HEK293 (cell line): Measurements from ENCODE around the gene CSRP1.
A peak's percentile ranks its signal among the peaks of the same experiment; 100 is the strongest.

ENCODE experiments used
- AEBP2 ChIP-seq: fragments of 450-650 bp; formaldehyde crosslinking; IDR thresholded peaks from 2 replicates; pipeline ENCODE4 v1.5.1; 2016; ENCODE audit warnings: missing biosample characterization, missing genetic modification characterization, borderline replicate concordance
- CTCF ChIP-seq: fragments of 450-650 bp; formaldehyde crosslinking; IDR thresholded peaks from 2 replicates; pipeline ENCODE4 v1.5.1; 2016; ENCODE audit warnings: missing biosample characterization, missing genetic modification characterization
- FEZF1 ChIP-seq: fragments of 450-650 bp; formaldehyde crosslinking; IDR thresholded peaks from 2 replicates; pipeline ENCODE4 v1.5.1; 2016; ENCODE audit warnings: missing biosample characterization, missing genetic modification characterization
- GLIS1 ChIP-seq: fragments of 450-650 bp; formaldehyde crosslinking; IDR thresholded peaks from 2 replicates; pipeline ENCODE4 v1.5.1; 2016; ENCODE audit warnings: missing biosample characterization, missing genetic modification characterization
- HIC1 ChIP-seq: fragments of 450-650 bp; formaldehyde crosslinking; IDR thresholded peaks from 2 replicates; pipeline ENCODE4 v1.5.1; 2016; ENCODE audit warnings: missing biosample characterization, missing genetic modification characterization
- KLF9 ChIP-seq: fragments of 450-650 bp; formaldehyde crosslinking; IDR thresholded peaks from 2 replicates; pipeline ENCODE4 v1.5.1; 2016; ENCODE audit warnings: missing biosample characterization, missing genetic modification characterization, low read depth
- SCRT1 ChIP-seq: fragments of 450-650 bp; formaldehyde crosslinking; IDR thresholded peaks from 2 replicates; pipeline ENCODE4 v1.5.1; 2016; ENCODE audit warnings: missing biosample characterization, missing genetic modification characterization, borderline replicate concordance
- SETDB1 ChIP-seq: IDR thresholded peaks from one replicate; pipeline ENCODE4 v1.6.1; 2017; ENCODE audit warnings: mild to moderate bottlenecking, low read length, moderate library complexity, mixed read lengths; ENCODE audit not compliant: insufficient read length
- ZBTB44 ChIP-seq: fragments of 450-650 bp; IDR thresholded peaks from 2 replicates; pipeline ENCODE4 v1.5.1; 2018; ENCODE audit warnings: missing biosample characterization, mild to moderate bottlenecking, missing genetic modification characterization
- ZBTB7A ChIP-seq: fragments of 450-650 bp; formaldehyde crosslinking; IDR thresholded peaks from 2 replicates; pipeline ENCODE4 v1.5.1; 2016; ENCODE audit warnings: low read depth, missing biosample characterization, missing genetic modification characterization
- ZNF16 ChIP-seq: fragments of 450-650 bp; formaldehyde crosslinking; IDR thresholded peaks from 2 replicates; pipeline ENCODE4 v1.5.1; 2016; ENCODE audit warnings: low read depth, missing biosample characterization, missing genetic modification characterization
- ZNF202 ChIP-seq: fragments of 450-650 bp; formaldehyde crosslinking; IDR thresholded peaks from 2 replicates; pipeline ENCODE4 v1.5.1; 2016; ENCODE audit warnings: missing biosample characterization, missing genetic modification characterization, borderline replicate concordance
- ZNF223 ChIP-seq: fragments of 450-650 bp; formaldehyde crosslinking; IDR thresholded peaks from 2 replicates; pipeline ENCODE4 v1.5.1; 2016; ENCODE audit warnings: missing biosample characterization, missing genetic modification characterization
- ZNF391 ChIP-seq: fragments of 450-650 bp; formaldehyde crosslinking; IDR thresholded peaks from 2 replicates; pipeline ENCODE4 v1.5.1; 2016; ENCODE audit warnings: low read depth, missing biosample characterization, missing genetic modification characterization, borderline replicate concordance
- ZNF404 ChIP-seq: fragments of 450-650 bp; formaldehyde crosslinking; IDR thresholded peaks from 2 replicates; pipeline ENCODE4 v1.5.1; 2017; ENCODE audit warnings: missing biosample characterization, missing genetic modification characterization
- ZNF433 ChIP-seq: fragments of 450-650 bp; formaldehyde crosslinking; IDR thresholded peaks from 2 replicates; pipeline ENCODE4 v1.5.1; 2016; ENCODE audit warnings: missing biosample characterization, missing genetic modification characterization, low read depth
- ZNF521 ChIP-seq: fragments of 450-650 bp; formaldehyde crosslinking; IDR thresholded peaks from 2 replicates; pipeline ENCODE4 v1.5.1; 2017; ENCODE audit warnings: missing biosample characterization, mild to moderate bottlenecking, missing genetic modification characterization
- ZNF560 ChIP-seq: fragments of 450-650 bp; formaldehyde crosslinking; IDR thresholded peaks from 2 replicates; pipeline ENCODE4 v1.5.1; 2017; ENCODE audit warnings: missing biosample characterization, missing genetic modification characterization, borderline replicate concordance
- ZNF561 ChIP-seq: fragments of 450-650 bp; IDR thresholded peaks from 2 replicates; pipeline ENCODE4 v1.5.1; 2018; ENCODE audit warnings: missing biosample characterization, missing genetic modification characterization, borderline replicate concordance
- ZNF585B ChIP-seq: fragments of 450-650 bp; formaldehyde crosslinking; IDR thresholded peaks from 2 replicates; pipeline ENCODE4 v1.5.1; 2016; ENCODE audit warnings: missing biosample characterization, missing genetic modification characterization
- ZNF626 ChIP-seq: fragments of 450-650 bp; sonication (Bioruptor Pico); formaldehyde crosslinking; IDR thresholded peaks from 2 replicates; pipeline ENCODE4 v1.5.1; 2018; ENCODE audit warnings: missing biosample characterization, missing genetic modification characterization, inconsistent platforms
- ZNF660 ChIP-seq: fragments of 450-650 bp; IDR thresholded peaks from 2 replicates; pipeline ENCODE4 v1.5.1; 2018; ENCODE audit warnings: missing biosample characterization, mild to moderate bottlenecking, missing genetic modification characterization
- ZNF677 ChIP-seq: fragments of 450-650 bp; IDR thresholded peaks from 2 replicates; pipeline ENCODE4 v1.5.0; 2018; ENCODE audit warnings: missing biosample characterization, mild to moderate bottlenecking, missing genetic modification characterization, moderate library complexity
- ZNF785 ChIP-seq: fragments of 450-650 bp; formaldehyde crosslinking; IDR thresholded peaks from 2 replicates; pipeline ENCODE4 v1.5.1; 2016; ENCODE audit warnings: missing biosample characterization, missing genetic modification characterization
- ZSCAN30 ChIP-seq: fragments of 450-650 bp; IDR thresholded peaks from 2 replicates; pipeline ENCODE4 v1.5.1; 2018; ENCODE audit warnings: missing biosample characterization, mild to moderate bottlenecking, missing genetic modification characterization, moderate library complexity
- TF ChIP-seq, protein P1 (sequence below): fragments of 450-650 bp; formaldehyde crosslinking; optimal IDR thresholded peaks from 2 replicates; pipeline ENCODE3; 2016; ENCODE audit warnings: missing biosample characterization, mild to moderate bottlenecking, missing genetic modification characterization
- TF ChIP-seq, protein P2 (sequence below): sonication (generic); formaldehyde crosslinking; IDR thresholded peaks from 2 replicates; pipeline ENCODE4 v1.8.1; 2022; ENCODE audit warnings: mild to moderate bottlenecking, moderate library complexity, missing genetic modification reagents
- TF ChIP-seq, protein P3 (sequence below): fragments of 450-650 bp; formaldehyde crosslinking; IDR thresholded peaks from 2 replicates; pipeline ENCODE4 v1.5.1; 2016; ENCODE audit warnings: missing biosample characterization, missing genetic modification characterization

Gene CSRP1

GRCh38 chr1:201539561-201540431 is 32.9 kb upstream of the CSRP1 start (continued):
- TF ChIP-seq, protein P1, sequence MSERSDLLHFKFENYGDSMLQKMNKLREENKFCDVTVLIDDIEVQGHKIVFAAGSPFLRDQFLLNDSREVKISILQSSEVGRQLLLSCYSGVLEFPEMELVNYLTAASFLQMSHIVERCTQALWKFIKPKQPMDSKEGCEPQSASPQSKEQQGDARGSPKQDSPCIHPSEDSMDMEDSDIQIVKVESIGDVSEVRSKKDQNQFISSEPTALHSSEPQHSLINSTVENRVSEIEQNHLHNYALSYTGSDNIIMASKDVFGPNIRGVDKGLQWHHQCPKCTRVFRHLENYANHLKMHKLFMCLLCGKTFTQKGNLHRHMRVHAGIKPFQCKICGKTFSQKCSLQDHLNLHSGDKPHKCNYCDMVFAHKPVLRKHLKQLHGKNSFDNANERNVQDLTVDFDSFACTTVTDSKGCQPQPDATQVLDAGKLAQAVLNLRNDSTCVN (tag by site-specific recombination) = peak; percentile 42
- TF ChIP-seq ZNF16 (tag by site-specific recombination) = no peak
- no peak for TF ChIP-seq ZNF585B
- TF ChIP-seq ZNF785 (tag by site-specific recombination) = no peak
- TF ChIP-seq ZNF521 (tag by site-specific recombination) = no peak
- TF ChIP-seq FEZF1 (tag by site-specific recombination) = 0 out of 2 replicates have a peak, but pooled peaks have one; percentile 3
- TF ChIP-seq GLIS1 (tag by site-specific recombination) = peak; percentile 93
- no peak for TF ChIP-seq ZNF660 (tag by site-specific recombination)
- TF ChIP-seq SCRT1 (tag by site-specific recombination) = no peak
- no peak for TF ChIP-seq ZNF677 (tag by site-specific recombination)
- TF ChIP-seq ZBTB44 (tag by site-specific recombination) = no peak
- TF ChIP-seq ZBTB7A (tag by site-specific recombination) = no peak
- no peak for TF ChIP-seq CTCF
- no peak for TF ChIP-seq ZSCAN30 (tag by site-specific recombination)
- TF ChIP-seq ZNF391 (tag by site-specific recombination) = no peak
- TF ChIP-seq SETDB1 = no peak
- TF ChIP-seq, protein P2, sequence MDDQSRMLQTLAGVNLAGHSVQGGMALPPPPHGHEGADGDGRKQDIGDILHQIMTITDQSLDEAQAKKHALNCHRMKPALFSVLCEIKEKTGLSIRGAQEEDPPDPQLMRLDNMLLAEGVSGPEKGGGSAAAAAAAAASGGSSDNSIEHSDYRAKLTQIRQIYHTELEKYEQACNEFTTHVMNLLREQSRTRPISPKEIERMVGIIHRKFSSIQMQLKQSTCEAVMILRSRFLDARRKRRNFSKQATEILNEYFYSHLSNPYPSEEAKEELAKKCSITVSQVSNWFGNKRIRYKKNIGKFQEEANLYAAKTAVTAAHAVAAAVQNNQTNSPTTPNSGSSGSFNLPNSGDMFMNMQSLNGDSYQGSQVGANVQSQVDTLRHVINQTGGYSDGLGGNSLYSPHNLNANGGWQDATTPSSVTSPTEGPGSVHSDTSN (CRISPR knock-in tag) = no peak
- TF ChIP-seq HIC1 = 0 out of 2 replicates have a peak, but pooled peaks have one; percentile 21
- TF ChIP-seq ZNF626 = no peak
- no peak for TF ChIP-seq ZNF404
- no peak for TF ChIP-seq ZNF202 (tag by site-specific recombination)
- no peak for TF ChIP-seq ZNF560 (tag by site-specific recombination)
- TF ChIP-seq ZNF561 = no peak; the same call in 1 of the 2 replicates
- TF ChIP-seq AEBP2 (tag by site-specific recombination) = no peak
- TF ChIP-seq ZNF223 = no peak
- TF ChIP-seq ZNF433 (tag by site-specific recombination) = no peak
- 0 out of 2 replicates have a peak, but pooled peaks have one; percentile 21 for TF ChIP-seq KLF9
- TF ChIP-seq, protein P3, sequence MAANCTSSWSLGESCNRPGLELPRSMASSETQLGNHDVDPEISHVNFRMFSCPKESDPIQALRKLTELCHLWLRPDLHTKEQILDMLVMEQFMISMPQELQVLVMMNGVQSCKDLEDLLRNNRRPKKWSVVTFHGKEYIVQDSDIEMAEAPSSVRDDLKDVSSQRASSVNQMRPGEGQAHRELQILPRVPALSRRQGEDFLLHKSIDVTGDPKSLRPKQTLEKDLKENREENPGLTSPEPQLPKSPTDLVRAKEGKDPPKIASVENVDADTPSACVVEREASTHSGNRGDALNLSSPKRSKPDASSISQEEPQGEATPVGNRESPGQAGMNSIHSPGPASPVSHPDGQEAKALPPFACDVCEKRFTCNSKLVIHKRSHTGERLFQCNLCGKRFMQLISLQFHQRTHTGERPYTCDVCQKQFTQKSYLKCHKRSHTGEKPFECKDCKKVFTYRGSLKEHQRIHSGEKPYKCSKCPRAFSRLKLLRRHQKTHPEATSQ (tag by site-specific recombination) = no peak
